ENCODE data around the gene ZNF548.

DNA sequence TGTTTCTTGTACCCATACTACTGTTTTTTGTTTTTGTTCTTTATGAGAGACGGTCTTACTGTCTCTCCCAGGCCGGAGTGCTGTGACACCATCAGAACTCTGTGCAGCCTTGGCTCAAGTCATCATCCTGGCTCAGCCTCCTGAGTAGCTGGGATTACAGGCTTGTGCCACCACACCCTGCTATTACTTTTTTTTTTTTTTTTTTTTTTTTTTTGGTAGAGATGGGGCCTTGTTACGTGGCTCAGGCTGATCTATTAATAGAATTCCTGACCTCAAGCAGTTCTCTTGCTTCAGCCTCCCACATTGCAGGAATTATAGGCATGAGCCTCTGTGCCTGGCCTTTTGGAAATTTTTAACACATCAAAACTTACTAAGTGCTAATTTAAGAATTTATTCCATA, 41.5 kb upstream of the ZNF548 start:
- TF ChIP-seq, protein P1, sequence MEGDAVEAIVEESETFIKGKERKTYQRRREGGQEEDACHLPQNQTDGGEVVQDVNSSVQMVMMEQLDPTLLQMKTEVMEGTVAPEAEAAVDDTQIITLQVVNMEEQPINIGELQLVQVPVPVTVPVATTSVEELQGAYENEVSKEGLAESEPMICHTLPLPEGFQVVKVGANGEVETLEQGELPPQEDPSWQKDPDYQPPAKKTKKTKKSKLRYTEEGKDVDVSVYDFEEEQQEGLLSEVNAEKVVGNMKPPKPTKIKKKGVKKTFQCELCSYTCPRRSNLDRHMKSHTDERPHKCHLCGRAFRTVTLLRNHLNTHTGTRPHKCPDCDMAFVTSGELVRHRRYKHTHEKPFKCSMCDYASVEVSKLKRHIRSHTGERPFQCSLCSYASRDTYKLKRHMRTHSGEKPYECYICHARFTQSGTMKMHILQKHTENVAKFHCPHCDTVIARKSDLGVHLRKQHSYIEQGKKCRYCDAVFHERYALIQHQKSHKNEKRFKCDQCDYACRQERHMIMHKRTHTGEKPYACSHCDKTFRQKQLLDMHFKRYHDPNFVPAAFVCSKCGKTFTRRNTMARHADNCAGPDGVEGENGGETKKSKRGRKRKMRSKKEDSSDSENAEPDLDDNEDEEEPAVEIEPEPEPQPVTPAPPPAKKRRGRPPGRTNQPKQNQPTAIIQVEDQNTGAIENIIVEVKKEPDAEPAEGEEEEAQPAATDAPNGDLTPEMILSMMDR (IDR thresholded peaks at IDR 0.05): no peak
- no peak for TF ChIP-seq TCF7L2 (IDR thresholded peaks at IDR 0.05; ENCODE audit: low read depth, low read length)
